Sigmoid colon (tissue), 7 donors: Measurements from ENCODE around the gene HDAC9. TPM values are rescaled to one million over a fixed set of nuclear protein-coding genes. Genes with fewer than 3 reads are reported as not detected.

Source experiments
- DNase-seq: peaks from one replicate; pipeline ENCODE4 v3.0.0-alpha.2; 2019
- H3K27ac ChIP-seq, 4 donors: fragments of 200-600 bp; sonication (generic); one replicate each; pipeline ENCODE4 v1.5.1; 2016 to 2019; ENCODE audit warnings: mild to moderate bottlenecking in 1 of 4
- H3K27me3 ChIP-seq, 3 donors: fragments of 200-600 bp; sonication (generic); one replicate each; pipeline ENCODE4 v1.5.1; 2019; ENCODE audit warnings: mild to moderate bottlenecking in 1 of 3
- H3K36me3 ChIP-seq, 4 donors: fragments of 200-600 bp; sonication (generic); one replicate each; pipeline ENCODE4 v1.5.1; 2016 to 2019
- H3K4me1 ChIP-seq, 4 donors: fragments of 200-600 bp; sonication (generic); one replicate each; pipeline ENCODE4 v1.5.1; 2017 to 2019
- H3K4me3 ChIP-seq, 4 donors: fragments of 200-600 bp; sonication (generic); one replicate each; pipeline ENCODE4 v1.5.1; 2017 to 2019; ENCODE audit warnings: mild to moderate bottlenecking in 2 of 4, moderate library complexity in 1 of 4
- H3K9me3 ChIP-seq, 4 donors: fragments of 200-600 bp in 3 of 4; sonication (generic) in 3 of 4; one replicate each; pipeline versions ENCODE4 v1.5.1 to v1.6.1; 2013 to 2019
- CTCF ChIP-seq, 4 experiments: fragments of 450-650 bp in 3 of 4; fragments of 200-600 bp in 1 of 4; IDR thresholded peaks; one replicate each; pipeline ENCODE4 v1.5.1; 2016 to 2019; ENCODE audit warnings: antibody characterized with exemption in 4 of 4, mild to moderate bottlenecking in 3 of 4, moderate library complexity in 2 of 4
- EP300 ChIP-seq, 4 donors: sonication (generic); formaldehyde crosslinking; IDR thresholded peaks; one replicate each; pipeline ENCODE4 v1.6.1; 2017; ENCODE audit warnings: antibody characterized with exemption in 4 of 4
- POLR2A ChIP-seq, 2 donors: fragments of 450-650 bp; IDR thresholded peaks; one replicate each; pipeline ENCODE4 v1.6.1; 2016; ENCODE audit warnings: antibody characterized with exemption in 2 of 2, mild to moderate bottlenecking in 2 of 2, moderate library complexity in 2 of 2
- POLR2AphosphoS5 ChIP-seq, 4 donors: sonication (generic); formaldehyde crosslinking; IDR thresholded peaks; one replicate each; pipeline ENCODE4 v1.6.1; 2017; ENCODE audit warnings: antibody characterized with exemption in 4 of 4
- WGBS, 2 donors: extraction: QIAGEN DNeasy Blood & Tissue Kit; methylation state at CpG; one replicate each; pipeline ENCODE4 v1.1.7; 2013; 5-methylcytosine and 5-hydroxymethylcytosine counted together
- intact Hi-C: fragments of 100-400 bp; cut with DNase I; formaldehyde crosslinking; loops from one replicate; pipeline ENCODE4 v1.15.1; 2023
- polyA plus RNA-seq, 3 donors: library from polyadenylated mRNA; stranded (reverse); fragments of 200-250 nt; gene quantifications; one replicate each; pipeline ENCODE4 v1.2.3, GENCODE V29; 2013
- total RNA-seq, 4 donors: library from RNA; depleted of rRNA; stranded (reverse); fragments of >200 nt; gene quantifications; one replicate each; pipeline ENCODE4 v1.1.0, GENCODE V29; 2016
- donor health status: healthy with polysubstance abuse.
- donor health status: Bipolar disorder and iron deficiency.
- donor health status: healthy.

HDAC9 gene
- total and polyA plus RNA-seq, 7 donors, result 2.4 to 38.2 (median 22.2) TPM

GRCh38 chr7:18675579-18675978, 180.0 kb downstream of the HDAC9 start:
- WGBS, 2 donors, result 60 to 82% methylated on average over 2 of the region's 2 CpGs
- H3K27me3 ChIP-seq, result no peaks in the 10 kb centered on the region
- no peaks in the 10 kb centered on the region for H3K36me3 ChIP-seq

GRCh38 chr7:18679261-18679660, 183.7 kb downstream of the HDAC9 start:
- intact Hi-C loops, result no loop called here
- Histone ChIP-seq H3K27me3 (no peaks in the 10 kb centered on the region), H3K27ac (no peak overlapping the region), H3K36me3 (no peaks in the 10 kb centered on the region), H3K4me3 (no peak overlapping the region), H3K9me3 (no peaks in the 10 kb centered on the region), H3K4me1 (no peaks in the 10 kb centered on the region)
- no peak for DNase-seq
- 93 to 95% methylated on average over 1 of the region's 1 CpG for WGBS, 2 donors
- TF ChIP-seq EP300 (IDR thresholded peaks at IDR 0.05), result no peak
- no peak for TF ChIP-seq CTCF (IDR thresholded peaks at IDR 0.05)
- no peak for TF ChIP-seq POLR2A (IDR thresholded peaks at IDR 0.05)
- no peak for TF ChIP-seq POLR2AphosphoS5 (IDR thresholded peaks at IDR 0.05)

More at GRCh38 chr7:18675579-18675978, 180.0 kb downstream of the HDAC9 start:
- DNase-seq, result no peak
- no peak overlapping the region for H3K4me3 ChIP-seq
- H3K4me1 ChIP-seq, result no peaks in the 10 kb centered on the region
- H3K27ac ChIP-seq, result no peak overlapping the region
- H3K9me3 ChIP-seq, result no peaks in the 10 kb centered on the region
- TF ChIP-seq EP300 (IDR thresholded peaks at IDR 0.05) (no peak), POLR2AphosphoS5 (IDR thresholded peaks at IDR 0.05) (no peak), POLR2A (IDR thresholded peaks at IDR 0.05) (no peak), CTCF (IDR thresholded peaks at IDR 0.05) (no peak)
- intact Hi-C loops, result no loop called here

- WGBS, 2 donors, result 40 to 76% methylated on average over 2 of the region's 2 CpGs
- no peaks in the 10 kb centered on the region for H3K27me3 ChIP-seq
- no peaks in the 10 kb centered on the region for H3K36me3 ChIP-seq
- no peak overlapping the region for H3K27ac ChIP-seq
- TF ChIP-seq POLR2AphosphoS5 (IDR thresholded peaks at IDR 0.05), result no peak
- TF ChIP-seq POLR2A (IDR thresholded peaks at IDR 0.05), result no peak
- no peak for TF ChIP-seq CTCF (IDR thresholded peaks at IDR 0.05)
- no peak for TF ChIP-seq EP300 (IDR thresholded peaks at IDR 0.05)
- no peaks in the 10 kb centered on the region for H3K4me1 ChIP-seq
- H3K9me3 ChIP-seq, result no peaks in the 10 kb centered on the region
- H3K4me3 ChIP-seq, result no peak overlapping the region
- DNase-seq, result no peak
- intact Hi-C loops, result no loop called here
Observed at GRCh38 chr7:18680576-18680975, 185.0 kb downstream of the HDAC9 start.

- no peaks in the 10 kb centered on the region for H3K4me1 ChIP-seq
- H3K27me3 ChIP-seq, result no peaks in the 10 kb centered on the region
- TF ChIP-seq EP300 (IDR thresholded peaks at IDR 0.05), result no peak
- no peak for TF ChIP-seq POLR2AphosphoS5 (IDR thresholded peaks at IDR 0.05)
- TF ChIP-seq POLR2A (IDR thresholded peaks at IDR 0.05), result no peak
- TF ChIP-seq CTCF (IDR thresholded peaks at IDR 0.05), result no peak
- 9 to 12% methylated on average over 1 of the region's 1 CpG for WGBS, 2 donors
- no peak overlapping the region for H3K27ac ChIP-seq
- H3K4me3 ChIP-seq, result no peak overlapping the region
- no peaks in the 10 kb centered on the region for H3K36me3 ChIP-seq
- no peak for DNase-seq
- H3K9me3 ChIP-seq, result no peaks in the 10 kb centered on the region
- intact Hi-C loops, result no loop called here
Observed at GRCh38 chr7:18684916-18685315, 189.4 kb downstream of the HDAC9 start.

GRCh38 chr7:18685971-18686370, 190.4 kb downstream of the HDAC9 start:
- intact Hi-C loops, result no loop called here
- no peaks in the 10 kb centered on the region for H3K36me3 ChIP-seq
- DNase-seq, result no peak

More at GRCh38 chr7:18685971-18686370, 190.4 kb downstream of the HDAC9 start:
- no peaks in the 10 kb centered on the region for H3K9me3 ChIP-seq
- no peak overlapping the region for H3K4me3 ChIP-seq
- TF ChIP-seq CTCF (IDR thresholded peaks at IDR 0.05) (no peak), EP300 (IDR thresholded peaks at IDR 0.05) (no peak), POLR2A (IDR thresholded peaks at IDR 0.05) (no peak), POLR2AphosphoS5 (IDR thresholded peaks at IDR 0.05) (no peak)
- no peaks in the 10 kb centered on the region for H3K4me1 ChIP-seq
- no peak overlapping the region for H3K27ac ChIP-seq
- H3K27me3 ChIP-seq, result no peaks in the 10 kb centered on the region
